ENCODE data around the gene OR1F1. TPM values are rescaled to one million over a fixed set of nuclear protein-coding genes. Genes with fewer than 3 reads are reported as not detected.
A peak's percentile ranks its signal among the peaks of the same experiment; 100 is the strongest.

The OR1F1 gene
- total RNA-seq, 1 experiment from 2014 or later: not detected

- no peak for TF ChIP-seq CTCF (IDR thresholded peaks at IDR 0.05; ENCODE audit: insufficient read depth in 1 of 2, low read depth in 1 of 2, low read length in 1 of 2, severe bottlenecking in 1 of 2, unreplicated experiment in 1 of 2)
- Mint-ChIP-seq H3K27ac (ENCODE audit: unreplicated experiment) (no peak overlapping the region), H3K36me3 (ENCODE audit: insufficient read depth, unreplicated experiment) (peaks cover 4% of the 10 kb centered on the region), H3K4me1 (ENCODE audit: low read depth, unreplicated experiment) (no peaks in the 10 kb centered on the region), H3K9me3 (ENCODE audit: unreplicated experiment) (no peaks in the 10 kb centered on the region), H3K4me3 (ENCODE audit: unreplicated experiment) (no peak overlapping the region), H3K27me3 (ENCODE audit: insufficient read depth, unreplicated experiment) (no peaks in the 10 kb centered on the region)
- ChIA-PET CTCF (no interaction called here), POLR2A (no interaction called here)
- Histone ChIP-seq H3K27me3 (replicated peaks; ENCODE audit: control insufficient read depth, insufficient read depth, low read length) (no peaks in the 10 kb centered on the region), H3K4me1 (no peaks in the 10 kb centered on the region), H3K4me3 (ENCODE audit: low read depth, low read length) (no peak overlapping the region), H3K36me3 (ENCODE audit: control insufficient read depth, insufficient read depth, low read length) (no peaks in the 10 kb centered on the region), H3K9me3 (no peaks in the 10 kb centered on the region)
- DNase-seq: no peak
- intact Hi-C loops (cut with micrococcal nuclease; ENCODE audit: unreplicated experiment): no loop called here
- no TSS peak for BruUV-seq (replicated peaks)
Observed at GRCh38 chr16:3142770-3143169, 45.2 kb upstream of the OR1F1 start.

DNA sequence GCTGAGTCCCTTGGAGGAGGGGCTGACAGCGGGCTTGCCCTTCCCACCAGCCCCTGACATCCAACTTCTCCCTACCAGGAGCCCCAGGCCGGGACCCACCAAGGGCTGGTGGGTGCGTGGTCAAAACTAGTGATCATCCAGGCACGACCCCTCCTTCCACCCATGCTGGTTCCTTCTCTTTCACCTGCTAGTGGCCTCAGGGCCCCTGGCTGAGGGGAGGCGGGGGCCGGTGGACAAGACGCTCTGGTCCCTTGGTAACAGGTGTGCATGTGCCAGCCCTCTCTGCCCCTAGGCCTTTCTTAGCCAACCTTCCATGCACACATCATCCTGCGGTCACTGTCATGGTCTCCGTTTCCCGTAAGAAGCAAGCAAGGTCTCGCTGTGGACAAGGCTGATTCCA lies 44.8 kb upstream of the OR1F1 start:
- Mint-ChIP-seq H3K4me1 (ENCODE audit: low read depth, unreplicated experiment) (no peaks in the 10 kb centered on the region), H3K4me3 (ENCODE audit: unreplicated experiment) (no peak overlapping the region), H3K27me3 (ENCODE audit: insufficient read depth, unreplicated experiment) (no peaks in the 10 kb centered on the region), H3K36me3 (ENCODE audit: insufficient read depth, unreplicated experiment) (peaks cover 4% of the 10 kb centered on the region), H3K27ac (ENCODE audit: unreplicated experiment) (no peak overlapping the region), H3K9me3 (ENCODE audit: unreplicated experiment) (no peaks in the 10 kb centered on the region)
- DNase-seq: no peak
- Histone ChIP-seq H3K4me1 (no peaks in the 10 kb centered on the region), H3K27me3 (replicated peaks; ENCODE audit: control insufficient read depth, insufficient read depth, low read length) (no peaks in the 10 kb centered on the region), H3K36me3 (ENCODE audit: control insufficient read depth, insufficient read depth, low read length) (no peaks in the 10 kb centered on the region), H3K4me3 (ENCODE audit: low read depth, low read length) (no peak overlapping the region), H3K9me3 (no peaks in the 10 kb centered on the region)
- intact Hi-C loops (cut with micrococcal nuclease; ENCODE audit: unreplicated experiment): no loop called here
- BruUV-seq (replicated peaks): no TSS peak
- TF ChIP-seq CTCF (IDR thresholded peaks at IDR 0.05; ENCODE audit: insufficient read depth in 1 of 2, low read depth in 1 of 2, low read length in 1 of 2, severe bottlenecking in 1 of 2, unreplicated experiment in 1 of 2): no peak
- POLR2A ChIA-PET: interaction anchor here (1.1 kb wide), 1 partner anchor 8 kb away, joined by 4 read pairs; the partner anchor contains the start of gene ZNF213
- CTCF ChIA-PET: interaction anchor here (1.0 kb wide), 1 partner anchor 14 kb away, joined by 3 read pairs; no protein-coding TSS in a partner anchor

DNA sequence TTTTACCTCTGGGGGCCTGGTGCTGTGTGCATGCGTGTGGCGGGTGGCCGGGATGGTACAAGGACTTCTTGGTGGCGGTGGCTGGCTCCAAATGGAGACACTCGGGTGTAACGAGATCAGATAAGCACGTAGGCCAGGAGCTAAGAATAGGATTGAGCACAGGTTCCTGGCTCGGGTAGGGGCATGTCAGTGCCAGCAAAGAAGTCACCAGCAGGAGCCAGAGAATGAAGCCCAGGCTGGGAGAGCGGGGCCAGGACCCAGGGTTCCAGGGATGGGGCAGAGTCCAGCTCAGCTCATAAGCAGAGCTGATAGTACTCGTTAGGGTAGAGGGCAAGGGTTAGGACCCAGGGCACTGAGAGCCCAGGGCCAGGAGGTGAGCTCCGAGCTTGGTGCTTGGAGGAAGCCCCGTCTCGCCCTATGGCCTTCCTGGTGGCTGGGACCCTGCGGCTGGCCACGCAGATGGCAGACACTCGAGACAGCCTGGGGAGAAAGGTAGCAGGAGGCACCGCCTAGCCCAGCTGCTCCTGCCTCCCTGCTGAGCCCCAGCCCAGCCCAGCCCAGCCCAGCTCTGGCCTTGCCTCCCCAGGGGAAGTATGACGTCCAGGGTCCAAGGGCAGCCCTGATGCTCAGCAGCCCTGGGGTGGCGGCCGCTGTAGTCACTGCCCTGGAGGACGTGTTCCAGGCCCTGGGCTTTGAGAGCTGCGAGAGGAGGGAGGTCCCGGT lies 44.2 kb upstream of the OR1F1 start:
- TF ChIP-seq CTCF (IDR thresholded peaks at IDR 0.05; ENCODE audit: insufficient read depth in 1 of 2, low read depth in 1 of 2, low read length in 1 of 2, severe bottlenecking in 1 of 2, unreplicated experiment in 1 of 2): no peak
- H3K36me3 ChIP-seq (ENCODE audit: control insufficient read depth, insufficient read depth, low read length): no peaks in the 10 kb centered on the region
- no peak overlapping the region for H3K4me3 Mint-ChIP-seq (ENCODE audit: unreplicated experiment)
- H3K27me3 ChIP-seq (replicated peaks; ENCODE audit: control insufficient read depth, insufficient read depth, low read length): no peaks in the 10 kb centered on the region
- CTCF ChIA-PET: interaction anchor here (1.0 kb wide), 1 partner anchor 14 kb away, joined by 3 read pairs; no protein-coding TSS in a partner anchor
- no peaks in the 10 kb centered on the region for H3K9me3 Mint-ChIP-seq (ENCODE audit: unreplicated experiment)
- POLR2A ChIA-PET: interaction anchor here (1.1 kb wide), 1 partner anchor 9 kb away, joined by 4 read pairs; the partner anchor contains the start of gene ZNF213
- peaks cover 4% of the 10 kb centered on the region for H3K36me3 Mint-ChIP-seq (ENCODE audit: insufficient read depth, unreplicated experiment)
- no peaks in the 10 kb centered on the region for H3K4me1 ChIP-seq
- no peaks in the 10 kb centered on the region for H3K9me3 ChIP-seq
- H3K27ac Mint-ChIP-seq (ENCODE audit: unreplicated experiment): no peak overlapping the region
- no TSS peak for BruUV-seq (replicated peaks)
- no peak overlapping the region for H3K4me3 ChIP-seq (ENCODE audit: low read depth, low read length)
- H3K27me3 Mint-ChIP-seq (ENCODE audit: insufficient read depth, unreplicated experiment): no peaks in the 10 kb centered on the region
- peak in 1 of 2 experiments; percentile 30 for DNase-seq
- no peaks in the 10 kb centered on the region for H3K4me1 Mint-ChIP-seq (ENCODE audit: low read depth, unreplicated experiment)
- intact Hi-C loops (cut with micrococcal nuclease; ENCODE audit: unreplicated experiment): no loop called here

All from Caco-2 (cell line).